ENCODE data around the gene ZNF548. TPM values are rescaled to one million over a fixed set of nuclear protein-coding genes. Genes with fewer than 3 reads are reported as not detected.

ZNF548 gene
- total RNA-seq, 2 experiments from 2014 or later: 18.9 to 42.4 TPM

- no peaks in the 10 kb centered on the region for H3K9me2 ChIP-seq (ENCODE audit: insufficient read depth, low read length)
- no peak overlapping the region for H3K27ac ChIP-seq (ENCODE audit: low read depth, low read length, poor library complexity, severe bottlenecking)
- H3K36me3 ChIP-seq (ENCODE audit: insufficient read depth, low read length): peaks cover 48% of the 10 kb centered on the region
- no peak overlapping the region for H2AFZ ChIP-seq (ENCODE audit: low read length)
- POLR2A ChIA-PET: no interaction called here
- H3K4me1 ChIP-seq (ENCODE audit: insufficient read depth, low read length, poor library complexity, severe bottlenecking): no peaks in the 10 kb centered on the region
- no peak overlapping the region for H3K4me3 ChIP-seq (ENCODE audit: low read depth, low read length, poor library complexity, severe bottlenecking)
- CTCF ChIA-PET (ENCODE audit: unreplicated experiment): no interaction called here
- no peak overlapping the region for H3K4me2 ChIP-seq (ENCODE audit: low read length)
- no peaks in the 10 kb centered on the region for H3K79me2 ChIP-seq (ENCODE audit: insufficient read depth, low read depth, low read length)
- no peaks in the 10 kb centered on the region for H4K20me1 ChIP-seq (ENCODE audit: insufficient read depth, low read length)
- DNase-seq (ENCODE audit: low spot score): no peak
- BruUV-seq (replicated peaks): TSS peak; percentile 68
- intact Hi-C loops (cut with micrococcal nuclease; ENCODE audit: unreplicated experiment): no loop called here
- no peak for TF ChIP-seq EZH2phosphoT487 (IDR thresholded peaks at IDR 0.05; ENCODE audit: borderline replicate concordance, low read depth, low read length)
- TF ChIP-seq CTCF (conservative IDR thresholded peaks at IDR 0.05; ENCODE audit: low read length): no peak
- peaks cover 15% of the 10 kb centered on the region; the same call in 1 of the 2 replicates for H3K9me3 ChIP-seq (ENCODE audit: low read length)
These were observed 9.2 kb downstream of the ZNF548 start for GRCh38 chr19:57398868-57399267.

DNA sequence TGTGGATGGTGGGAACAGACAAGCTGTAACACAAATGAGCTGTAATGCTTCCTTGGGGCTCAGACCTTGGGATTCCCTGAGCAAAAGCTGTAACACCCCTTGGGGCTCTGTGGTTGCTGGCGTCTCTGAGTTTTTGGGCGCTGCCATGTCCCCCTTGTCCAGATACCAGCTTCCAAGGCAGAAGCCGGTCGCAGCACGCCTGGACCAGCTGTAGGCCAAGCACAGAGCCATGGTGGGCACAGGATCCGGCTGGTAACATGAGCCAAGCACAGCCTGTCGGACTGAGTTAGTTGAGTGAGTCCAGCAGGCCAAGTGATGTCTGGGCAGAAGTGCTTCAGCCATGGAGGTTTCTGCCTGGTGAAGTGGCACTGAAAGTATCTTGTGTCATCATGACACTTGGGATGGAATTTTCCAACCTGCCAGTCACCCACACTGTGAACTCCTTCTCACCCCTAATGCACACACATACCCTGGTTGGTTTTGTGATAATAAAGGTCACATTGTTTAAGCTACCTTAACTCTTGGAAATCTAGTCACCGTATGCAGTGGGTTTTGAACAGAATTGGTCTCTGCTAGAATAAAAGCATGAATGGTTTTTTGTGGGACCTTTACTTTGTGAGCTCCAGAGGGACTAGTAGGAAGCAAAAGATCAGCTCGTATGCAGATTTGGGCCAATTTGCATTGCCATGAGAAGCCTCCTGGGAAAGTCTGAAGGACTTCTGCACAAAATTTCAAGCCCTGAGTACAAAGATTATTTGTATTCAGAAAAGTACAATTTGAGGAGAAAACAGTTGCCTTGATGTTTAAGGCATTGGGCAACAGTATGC is 14.3 kb downstream of the ZNF548 start:
- Histone ChIP-seq H3K79me2 (ENCODE audit: insufficient read depth, low read depth, low read length) (no peaks in the 10 kb centered on the region), H2AFZ (ENCODE audit: low read length) (no peak overlapping the region), H3K4me1 (ENCODE audit: insufficient read depth, low read length, poor library complexity, severe bottlenecking) (no peaks in the 10 kb centered on the region), H3K27ac (ENCODE audit: low read depth, low read length, poor library complexity, severe bottlenecking) (no peak overlapping the region), H3K4me2 (ENCODE audit: low read length) (no peak overlapping the region), H3K9me3 (ENCODE audit: low read length) (peaks cover 18% of the 10 kb centered on the region; the same call in 1 of the 2 replicates), H3K36me3 (ENCODE audit: insufficient read depth, low read length) (peaks cover 21% of the 10 kb centered on the region), H3K4me3 (ENCODE audit: low read depth, low read length, poor library complexity, severe bottlenecking) (no peak overlapping the region), H3K9me2 (ENCODE audit: insufficient read depth, low read length) (no peaks in the 10 kb centered on the region), H4K20me1 (ENCODE audit: insufficient read depth, low read length) (no peaks in the 10 kb centered on the region)
- POLR2A ChIA-PET: no interaction called here
- intact Hi-C loops (cut with micrococcal nuclease; ENCODE audit: unreplicated experiment): no loop called here
- no peak for TF ChIP-seq EZH2phosphoT487 (IDR thresholded peaks at IDR 0.05; ENCODE audit: borderline replicate concordance, low read depth, low read length)
- no peak for TF ChIP-seq CTCF (conservative IDR thresholded peaks at IDR 0.05; ENCODE audit: low read length)
- DNase-seq (ENCODE audit: low spot score): no peak
- CTCF ChIA-PET (ENCODE audit: unreplicated experiment): no interaction called here
- no TSS peak for BruUV-seq (replicated peaks)

DNA sequence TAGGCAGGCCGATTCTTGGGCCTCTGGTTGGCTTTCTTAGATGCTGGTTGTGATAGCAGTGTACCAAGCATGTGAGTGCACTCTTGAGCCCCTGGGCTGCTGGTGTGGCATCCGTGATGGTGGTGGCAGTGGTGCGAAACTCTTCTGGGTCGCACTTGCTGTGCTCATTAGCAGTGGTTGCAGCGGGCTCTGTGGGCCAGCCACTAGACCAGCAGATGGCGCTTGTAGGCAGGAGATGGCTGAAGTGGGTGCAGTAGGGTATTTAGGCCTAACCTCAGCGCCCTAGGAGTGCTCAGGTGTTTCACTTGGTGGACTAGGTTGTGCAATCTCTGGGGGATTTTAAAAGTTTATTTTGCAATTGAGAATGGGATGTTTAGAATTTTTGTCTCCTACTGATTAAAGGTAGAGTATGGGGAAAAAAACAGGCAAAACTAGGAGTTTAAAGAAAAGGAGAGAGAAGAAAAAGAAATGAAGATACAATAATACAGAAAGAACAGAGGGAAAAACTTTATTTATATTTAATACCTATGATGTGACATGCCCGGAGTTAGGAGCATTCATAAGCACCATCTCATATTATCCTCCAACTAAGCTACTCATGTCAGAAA is 17.0 kb downstream of the ZNF548 start:
- intact Hi-C loops (cut with micrococcal nuclease; ENCODE audit: unreplicated experiment): no loop called here
- TF ChIP-seq CTCF (conservative IDR thresholded peaks at IDR 0.05; ENCODE audit: low read length): peak; percentile 90
- TF ChIP-seq EZH2phosphoT487 (IDR thresholded peaks at IDR 0.05; ENCODE audit: borderline replicate concordance, low read depth, low read length): no peak

More for the DNA sequence above, 17.0 kb downstream of the ZNF548 start:
- peaks cover 4% of the 10 kb centered on the region; the same call in 1 of the 2 replicates for H3K36me3 ChIP-seq (ENCODE audit: insufficient read depth, low read length)
- peaks cover 18% of the 10 kb centered on the region; the same call in 1 of the 2 replicates for H3K9me3 ChIP-seq (ENCODE audit: low read length)
- CTCF ChIA-PET (ENCODE audit: unreplicated experiment): no interaction called here
- no peak overlapping the region for H3K27ac ChIP-seq (ENCODE audit: low read depth, low read length, poor library complexity, severe bottlenecking)
- no peak overlapping the region for H3K4me3 ChIP-seq (ENCODE audit: low read depth, low read length, poor library complexity, severe bottlenecking)
- POLR2A ChIA-PET: no interaction called here
- H3K9me2 ChIP-seq (ENCODE audit: insufficient read depth, low read length): no peaks in the 10 kb centered on the region
- BruUV-seq (replicated peaks): no TSS peak
- H4K20me1 ChIP-seq (ENCODE audit: insufficient read depth, low read length): no peaks in the 10 kb centered on the region
- H3K4me2 ChIP-seq (ENCODE audit: low read length): no peak overlapping the region
- no peak overlapping the region for H2AFZ ChIP-seq (ENCODE audit: low read length)
- no peaks in the 10 kb centered on the region; the same call in 1 of the 2 replicates for H3K79me2 ChIP-seq (ENCODE audit: insufficient read depth, low read depth, low read length)
- peaks cover 4% of the 10 kb centered on the region for H3K4me1 ChIP-seq (ENCODE audit: insufficient read depth, low read length, poor library complexity, severe bottlenecking)
- DNase-seq (ENCODE audit: low spot score): peak; percentile 69

Data from OCI-LY7 (cell line).